HG03064 (cell line): ENCODE data around the gene ADCY7.

Experiments used
- ATAC-seq: cut with Tn5 transposase; IDR thresholded peaks from one replicate; pipeline ENCODE4 v1.9.1; 2021; ENCODE audit warnings: low read depth; ENCODE audit not compliant: unreplicated experiment

ADCY7 gene

GRCh38 chr16:50247906-50248608 is 18.3 kb upstream of the ADCY7 start:
- ATAC-seq, result no peak

DNA sequence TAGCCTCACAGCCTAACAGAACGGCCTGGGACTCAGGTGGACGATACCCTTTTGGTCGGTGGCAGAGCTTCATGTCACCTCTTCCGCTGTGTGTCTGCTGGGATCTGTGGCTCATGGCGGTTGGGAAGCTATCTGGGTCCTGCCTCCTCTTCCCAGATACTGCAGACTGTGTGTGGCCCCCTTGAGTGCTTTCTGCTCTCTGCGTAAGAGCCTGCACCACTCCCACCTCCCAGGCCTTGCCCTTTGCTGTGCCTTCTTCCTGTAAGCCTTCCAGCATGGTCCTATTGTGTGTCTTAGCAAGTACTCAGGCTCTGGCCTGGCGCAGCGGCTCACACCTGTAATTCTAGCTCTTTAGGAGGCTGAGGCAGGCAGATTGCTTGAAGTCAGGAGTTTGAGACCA is 17.5 kb upstream of the ADCY7 start:
- no peak for ATAC-seq

GRCh38 chr16:50251375-50252081 is 14.8 kb upstream of the ADCY7 start:
- ATAC-seq, result no peak

GRCh38 chr16:50252082-50252611 is 14.2 kb upstream of the ADCY7 start:
- no peak for ATAC-seq

DNA sequence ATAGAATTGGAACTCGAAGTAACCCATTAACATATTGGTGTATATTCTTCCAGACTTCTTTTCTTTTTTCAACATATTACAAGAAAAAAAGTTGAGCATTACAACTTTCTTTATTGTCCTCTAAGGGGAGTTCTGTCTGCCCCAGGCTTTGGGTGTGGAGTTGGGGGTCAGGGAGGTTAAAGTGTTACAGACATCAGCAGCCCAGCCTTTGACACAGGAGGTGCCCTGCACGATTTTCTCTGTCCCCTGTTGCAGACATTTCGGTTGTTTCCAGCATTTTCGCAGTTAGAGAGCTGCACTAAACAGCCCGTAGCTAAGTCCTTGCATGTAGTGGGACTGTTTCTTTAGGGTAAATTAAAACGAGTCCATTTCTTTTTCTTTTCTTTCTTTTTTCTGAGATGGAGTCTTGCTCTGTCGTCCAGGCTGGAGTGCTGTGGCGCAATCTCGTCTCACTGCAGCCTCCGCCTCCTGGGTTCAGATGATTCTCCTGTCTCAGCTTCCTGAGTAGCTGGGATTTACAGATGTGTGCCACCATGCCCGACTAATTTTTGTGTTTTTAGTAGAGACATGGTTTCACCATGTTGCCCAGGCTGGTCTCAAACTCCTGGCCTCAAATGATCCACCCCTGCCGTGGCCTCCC is 13.4 kb upstream of the ADCY7 start:
- no peak for ATAC-seq

DNA sequence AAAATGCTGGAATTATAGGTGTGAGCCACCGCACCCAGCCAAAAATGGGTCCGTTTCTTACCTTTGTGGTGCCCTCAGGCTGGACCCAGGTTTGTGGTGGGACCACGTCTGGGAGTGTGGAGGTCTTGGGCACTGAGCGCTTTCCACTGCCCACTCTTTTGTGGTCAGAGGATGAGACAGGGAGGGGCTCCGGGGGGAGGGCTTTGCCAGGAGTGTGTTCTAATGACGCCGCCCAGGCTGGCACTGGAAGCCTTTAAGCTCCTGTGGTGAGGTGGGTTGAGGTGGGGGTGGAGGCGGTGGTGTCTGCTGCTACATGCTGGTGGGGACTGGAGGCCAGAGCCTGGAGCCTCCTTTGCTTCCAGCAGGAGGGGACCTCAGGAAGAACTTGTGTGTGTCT is 12.8 kb upstream of the ADCY7 start:
- no peak for ATAC-seq

DNA sequence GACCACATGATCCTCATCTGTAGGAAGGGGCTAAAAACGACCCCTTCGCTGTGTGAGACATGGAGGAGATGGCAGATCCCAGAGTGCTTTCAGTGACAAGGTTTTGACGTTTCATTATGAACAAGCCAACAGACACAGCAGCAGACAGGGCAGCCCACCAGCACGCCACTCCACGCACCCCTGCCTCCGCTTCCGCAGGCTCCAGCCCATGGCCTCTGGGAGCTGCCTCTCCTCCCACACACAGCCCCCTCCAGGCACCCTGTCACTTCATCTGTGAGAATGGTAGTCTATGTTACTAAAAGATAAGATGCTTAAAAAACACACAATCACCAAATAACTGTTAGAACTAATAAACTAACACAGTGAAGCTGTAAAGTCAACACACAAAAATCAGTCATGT is 12.3 kb upstream of the ADCY7 start:
- ATAC-seq, result no peak

DNA sequence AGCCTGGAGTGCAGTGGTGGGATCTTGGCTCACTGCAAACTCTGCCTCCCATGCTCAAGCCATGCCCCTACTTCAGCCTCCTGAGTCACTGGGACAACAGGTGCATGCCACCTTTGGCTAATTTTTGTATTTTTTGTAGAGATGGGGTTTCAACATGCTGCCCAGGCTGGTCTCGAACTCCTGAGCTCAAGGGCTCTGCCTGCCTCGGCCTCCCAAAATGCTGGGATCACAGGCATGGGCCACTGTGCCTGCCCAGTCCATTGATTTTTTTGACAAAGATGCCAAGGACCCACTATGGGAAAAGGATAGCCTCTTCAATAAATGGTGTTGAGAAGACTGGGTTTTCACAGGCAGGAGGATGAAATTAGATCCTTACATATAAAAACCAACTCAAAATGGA is 10.8 kb upstream of the ADCY7 start:
- no peak for ATAC-seq

GRCh38 chr16:50256604-50257003 is 9.7 kb upstream of the ADCY7 start:
- ATAC-seq, result no peak

DNA sequence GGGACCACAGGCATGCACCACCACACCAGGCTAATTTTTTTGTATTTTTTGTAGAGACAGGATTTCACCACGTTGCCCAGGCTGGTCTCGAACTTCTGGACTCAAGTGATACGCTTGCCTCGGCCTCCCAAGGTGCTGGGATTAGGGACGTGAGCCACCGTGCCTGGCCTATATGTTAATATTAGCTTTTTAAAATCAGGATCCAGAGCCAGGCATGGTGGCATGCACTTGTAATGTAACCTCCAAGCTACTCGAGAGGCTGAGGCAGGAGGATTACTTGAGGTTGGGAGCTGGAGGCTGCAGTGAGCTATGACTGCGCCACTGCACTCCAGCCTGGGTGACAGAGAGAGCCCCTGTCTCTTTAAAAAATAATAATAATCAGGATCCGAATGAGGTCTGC is 8.5 kb upstream of the ADCY7 start:
- ATAC-seq, result no peak

DNA sequence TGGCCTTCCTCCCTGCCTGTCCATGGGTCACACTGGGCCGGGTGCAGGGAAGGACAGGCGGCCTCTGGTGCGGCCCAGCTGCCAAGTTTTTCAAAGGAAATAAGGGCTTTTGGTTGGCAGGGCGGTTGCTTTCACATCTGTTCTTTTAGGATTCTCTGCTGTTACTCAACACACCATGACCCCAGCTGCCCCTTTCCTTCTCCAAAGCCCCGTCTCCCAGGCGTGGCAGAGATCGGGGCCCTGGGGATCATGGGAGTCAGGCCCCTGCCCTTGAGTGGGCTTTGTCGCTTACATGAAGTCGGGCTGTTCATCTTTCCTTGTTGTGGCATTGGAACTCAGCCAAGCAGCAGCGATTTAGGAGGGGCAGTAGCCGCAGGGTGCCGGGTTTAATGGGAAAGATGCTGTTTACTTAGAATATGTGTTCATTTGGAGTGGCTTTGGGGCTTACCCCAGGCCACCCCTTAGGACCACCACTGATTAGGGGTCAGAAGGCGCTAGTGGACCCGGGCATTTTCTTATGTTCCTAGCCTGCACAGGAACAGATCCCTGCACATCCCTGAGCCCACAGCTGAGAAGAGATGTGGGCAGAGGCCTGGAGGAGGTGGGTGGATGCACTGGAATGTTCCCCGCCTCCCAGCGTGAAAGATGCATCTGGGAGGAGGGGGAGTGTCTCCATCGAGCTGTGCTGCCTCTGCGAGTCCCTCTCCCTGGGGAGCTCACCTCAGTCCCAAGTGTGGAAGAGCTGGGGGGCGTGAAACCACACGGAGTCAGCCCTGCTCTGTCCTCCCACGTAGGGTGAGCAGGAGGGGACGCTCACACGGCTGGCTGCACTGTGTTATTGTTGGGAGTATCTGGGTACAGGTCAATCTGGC is 6.8 kb upstream of the ADCY7 start:
- no peak for ATAC-seq

DNA sequence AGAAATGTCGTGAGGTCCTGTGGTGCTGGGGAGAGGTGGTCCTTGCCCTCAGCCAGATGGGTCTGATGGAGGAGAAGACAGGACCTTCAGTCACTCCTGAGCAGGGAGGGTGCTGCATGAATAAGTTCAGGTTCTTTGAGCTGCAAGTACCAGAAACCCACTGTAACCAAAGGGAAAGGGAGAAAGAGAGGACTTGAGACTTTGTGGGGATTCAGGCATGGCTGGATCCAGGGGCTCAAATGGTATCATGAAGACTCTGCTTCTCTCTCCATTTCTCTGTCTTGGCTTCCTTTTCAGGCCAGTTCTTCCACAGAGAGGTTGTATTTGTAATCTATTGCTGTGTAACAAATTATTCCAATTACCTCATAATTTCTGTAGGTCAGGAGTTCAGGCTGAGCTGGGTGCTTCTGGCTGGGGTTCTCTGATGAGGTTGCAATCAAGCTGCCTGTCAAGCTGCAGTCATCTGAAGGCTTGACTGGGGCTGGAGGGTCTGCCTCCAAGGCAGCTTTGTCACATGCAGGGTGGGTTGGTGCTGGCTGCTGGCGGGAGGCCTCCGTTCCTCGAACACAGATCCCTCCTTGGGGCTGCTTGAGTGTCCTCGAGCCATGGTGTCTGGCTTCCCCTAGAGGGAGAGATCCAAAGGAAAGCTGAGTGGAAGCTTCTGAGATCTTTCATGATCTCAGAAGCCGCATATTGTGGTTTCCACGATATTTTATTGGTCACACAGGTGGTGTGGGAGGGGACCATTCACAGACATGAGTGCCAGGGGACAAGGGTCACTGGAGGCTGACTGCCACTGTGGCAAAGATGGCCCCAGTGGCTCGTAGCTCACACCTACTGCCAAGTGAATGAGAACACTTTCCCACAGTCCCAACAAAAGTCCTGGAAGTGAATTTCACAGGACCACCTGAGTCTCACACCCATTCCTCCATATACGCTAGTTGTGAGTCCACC is 5.9 kb upstream of the ADCY7 start:
- no peak for ATAC-seq

DNA sequence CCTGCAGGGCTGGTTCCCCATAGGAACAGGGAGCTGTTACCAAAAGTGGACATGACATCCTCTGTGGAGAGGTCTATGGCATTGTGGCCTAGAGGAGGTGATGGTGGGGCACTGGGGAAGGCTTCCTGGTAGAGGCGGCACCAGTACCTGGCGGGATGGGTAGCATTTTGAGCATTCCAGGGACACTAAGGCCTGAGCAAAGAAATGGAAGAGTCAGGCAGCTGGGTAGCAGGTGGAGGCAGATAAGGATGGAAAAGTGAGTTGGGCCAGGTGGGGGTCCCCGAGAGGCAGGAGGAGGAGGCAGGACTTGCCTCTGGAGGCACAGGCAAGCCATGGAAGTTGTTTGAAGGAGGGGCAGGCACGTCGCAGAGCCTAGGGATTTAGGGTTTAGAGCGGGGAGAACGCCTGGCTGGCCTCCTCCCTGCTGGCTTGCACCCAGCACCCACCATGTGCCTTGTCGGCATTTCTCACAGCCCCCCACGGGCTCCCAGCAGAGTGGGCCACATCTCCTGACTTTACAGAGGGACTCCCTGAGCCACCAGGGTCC is 5.1 kb upstream of the ADCY7 start:
- ATAC-seq, result no peak

GRCh38 chr16:50261707-50262235 is 4.6 kb upstream of the ADCY7 start:
- no peak for ATAC-seq

- ATAC-seq, result no peak
Observed at GRCh38 chr16:50263060-50263909, 3.1 kb upstream of the ADCY7 start.

- ATAC-seq, result no peak
Observed at GRCh38 chr16:50263940-50264929, 2.1 kb upstream of the ADCY7 start.

- no peak for ATAC-seq
Observed at GRCh38 chr16:50265260-50265659, 1.1 kb upstream of the ADCY7 start.
